HepG2 (cell line): ENCODE results near the gene PCGF3. TPM values are rescaled to one million over a fixed set of nuclear protein-coding genes. Genes with fewer than 3 reads are reported as not detected.

Experiments used
- ATAC-seq: fragments of 200-7000 bp; cut with Tn5 transposase; 3 replicates; pipeline ENCODE4 v1.9.1; 2020; ENCODE audit warnings: mild to moderate bottlenecking, moderate library complexity
- BruUV-seq: library from RNA; stranded (reverse); fragments of 400-500 nt; replicated peaks from 2 replicates; lab custom pipeline; 2021; lab: Mats Ljungman, UMichigan
- CTCF ChIA-PET: fragments of 300-600 bp; formaldehyde crosslinking; extraction: SDS; loops from one replicate; lab custom pipeline; 2021; ENCODE audit warnings: low total read pairs, inconsistent platforms, low intra/inter-chr PET ratio; lab: Yijun Ruan, JAX
- POLR2A ChIA-PET: fragments of 350-600 bp; sonication (Branson Sonifier 250); formaldehyde crosslinking; loops from one replicate; lab custom pipeline; 2020; ENCODE audit warnings: antibody characterized with exemption, inconsistent platforms; lab: Yijun Ruan, JAX
- DNase-seq: peaks from one replicate; pipeline ENCODE4 v3.0.0-alpha.2; 2015; ENCODE audit warnings: low spot score
- FAIRE-seq: peaks from 3 replicates; lab custom pipeline; 2011; peaks lifted over from hg19 to GRCh38; lab: Jason Lieb, UNC
- H2AFZ ChIP-seq: one replicate; pipeline ENCODE4 v1.6.1; 2011; ENCODE audit warnings: low read length, inconsistent platforms
- H3K27ac ChIP-seq: fragments of 300-600 bp; 3 replicates; pipeline ENCODE4 v1.8.0; 2011; ENCODE audit warnings: mixed run types, mild to moderate bottlenecking, mixed read lengths, low read length, inconsistent platforms; ENCODE audit not compliant: insufficient read depth; ENCODE audit errors: extremely low read length
- H3K27me3 ChIP-seq, 2 experiments: fragments of 200-600 bp in 1 of 2; 2 replicates in 1 of 2; 3 replicates in 1 of 2; pipeline versions ENCODE4 v1.6.0 to v1.8.0; 2011; ENCODE audit warnings: low read length in 2 of 2, mild to moderate bottlenecking in 2 of 2, moderate library complexity in 2 of 2, inconsistent platforms in 1 of 2; ENCODE audit not compliant: insufficient read depth in 2 of 2, control insufficient read depth in 1 of 2
- H3K36me3 ChIP-seq, 2 experiments: fragments of 200-600 bp in 1 of 2; replicated peaks in 1 of 2; 2 replicates in 1 of 2; 3 replicates in 1 of 2; pipeline versions ENCODE4 v1.5.1 to v1.8.0; 2011; ENCODE audit warnings: low read length in 2 of 2, inconsistent platforms in 1 of 2; ENCODE audit not compliant: insufficient read depth in 2 of 2, control insufficient read depth in 1 of 2
- H3K4me1 ChIP-seq: 2 replicates; pipeline ENCODE4 v1.5.1; 2012; ENCODE audit warnings: low read length, inconsistent platforms; ENCODE audit not compliant: insufficient read depth
- H3K4me2 ChIP-seq: 2 replicates; pipeline ENCODE4 v1.6.0; 2011; ENCODE audit warnings: low read depth, low read length, inconsistent platforms
- H3K4me3 ChIP-seq, 3 experiments: fragments of 200-600 bp in 1 of 3; sonication (generic), shearing (Covaris generic) in 1 of 3; replicated peaks in 1 of 3; 2 replicates each; pipeline ENCODE4 v1.5.1; 2011 to 2016; ENCODE audit warnings: low read length in 3 of 3, inconsistent platforms in 2 of 3, low read depth in 2 of 3, mild to moderate bottlenecking in 2 of 3, control low read depth in 1 of 3, mixed read lengths in 1 of 3; ENCODE audit not compliant: insufficient read depth in 1 of 3
- H3K79me2 ChIP-seq: one replicate; pipeline ENCODE4 v1.6.1; 2011; ENCODE audit warnings: low read length, inconsistent platforms; ENCODE audit not compliant: insufficient read depth
- H3K9ac ChIP-seq: 2 replicates; pipeline ENCODE4 v1.6.0; 2011; ENCODE audit warnings: mild to moderate bottlenecking, low read depth, low read length, inconsistent platforms; ENCODE audit not compliant: insufficient read depth
- H3K9me3 ChIP-seq: 2 replicates; pipeline ENCODE4 v1.5.1; 2012; ENCODE audit warnings: mild to moderate bottlenecking, low read length
- H4K20me1 ChIP-seq: 2 replicates; pipeline ENCODE4 v1.6.0; 2011; ENCODE audit warnings: inconsistent platforms, mild to moderate bottlenecking, low read length, moderate library complexity; ENCODE audit not compliant: insufficient read depth
- HOXA7 ChIP-seq: sonication (generic); formaldehyde crosslinking; IDR thresholded peaks from 2 replicates; pipeline ENCODE4 v1.8.1; 2022; ENCODE audit warnings: mild to moderate bottlenecking, missing genetic modification reagents, moderate library complexity
- KDM2A ChIP-seq: sonication (generic); formaldehyde crosslinking; IDR thresholded peaks from 2 replicates; pipeline ENCODE4 v1.4.0; 2020; ENCODE audit warnings: low read depth, missing genetic modification reagents, borderline replicate concordance
- RXRA ChIP-seq: sonication (generic); formaldehyde crosslinking; IDR thresholded peaks from 2 replicates; pipeline ENCODE4 v1.5.1; 2020; ENCODE audit warnings: missing genetic modification reagents
- SAP130 ChIP-seq: IDR thresholded peaks from 2 replicates; pipeline ENCODE4 v1.6.1; 2016; ENCODE audit warnings: low read depth
- SIN3A ChIP-seq: IDR thresholded peaks from 2 replicates; pipeline ENCODE4 v1.6.1; 2011; ENCODE audit warnings: low read depth, mild to moderate bottlenecking, control low read depth, low read length, borderline replicate concordance
- U2AF1 ChIP-seq: fragments of 200-400 bp; formaldehyde crosslinking; optimal IDR thresholded peaks from 2 replicates; pipeline ENCODE3; 2017; ENCODE audit warnings: mild to moderate bottlenecking, low read depth, low read length
- ZC3H13 ChIP-seq: sonication (generic); formaldehyde crosslinking; IDR thresholded peaks from 2 replicates; pipeline ENCODE4 v1.8.1; 2023; ENCODE audit warnings: mild to moderate bottlenecking, missing genetic modification reagents, moderate library complexity
- ZFY ChIP-seq: sonication (generic); formaldehyde crosslinking; IDR thresholded peaks from 2 replicates; pipeline ENCODE4 v1.4.0; 2020; ENCODE audit warnings: missing genetic modification reagents
- ZNF776 ChIP-seq: sonication (generic); formaldehyde crosslinking; IDR thresholded peaks from 2 replicates; pipeline ENCODE4 v1.4.0; 2020; ENCODE audit warnings: mild to moderate bottlenecking, missing genetic modification reagents
- ZNF780A ChIP-seq: sonication (generic); formaldehyde crosslinking; IDR thresholded peaks from 2 replicates; pipeline ENCODE4 v1.8.0; 2022; ENCODE audit warnings: mild to moderate bottlenecking, missing genetic modification reagents, moderate library complexity
- WGBS: methylation state at CpG from one replicate; pipeline ENCODE4 v1.1.6; 2017; ENCODE audit warnings: low lambda C conversion rate; 5-methylcytosine and 5-hydroxymethylcytosine counted together
- in situ Hi-C: cut with HindIII; loops from 2 replicates; pipeline ENCODE4 v1.10.0; 2017; ENCODE audit warnings: low pct_unique_long_range_greater_than_20kb; ENCODE audit not compliant: extremely low pct_ligation_motif_present
- intact Hi-C: fragments of 100-400 bp; cut with micrococcal nuclease; formaldehyde crosslinking; loops from one replicate; pipeline ENCODE4 v1.10.0; 2022; ENCODE audit not compliant: unreplicated experiment
- polyA plus RNA-seq, 8 experiments: library from polyadenylated mRNA; depleted of rRNA in 3 of 8; stranded (reverse) in 7 of 8; unstranded in 1 of 8; fragments of >200 nt; fragmentation: Illumina TruSeq in 4 of 8; extraction: Trizol in 4 of 8; gene quantifications; 2 replicates each; pipeline versions ENCODE4 v1.2.1 to v1.2.3, GENCODE V29; 2011 to 2016; ENCODE audit warnings: low read depth in 4 of 8, missing spikeins in 1 of 8, mixed read lengths in 1 of 8; ENCODE audit not compliant: insufficient read depth in 1 of 8
- total RNA-seq, 5 experiments: library from RNA; depleted of rRNA; stranded (reverse); fragments of >200 nt; fragmentation: Illumina TruSeq; extraction: Trizol; gene quantifications; 2 replicates each; pipeline ENCODE4 v1.2.3, GENCODE V29; 2016; ENCODE audit warnings: low read depth in 1 of 5
- TF ChIP-seq, protein P1 (sequence below): fragments of 450-650 bp; IDR thresholded peaks from 2 replicates; pipeline ENCODE4 v1.6.1; 2016
- TF ChIP-seq, protein P2 (sequence below), 2 experiments: sonication (generic) in 1 of 2; formaldehyde crosslinking in 1 of 2; IDR thresholded peaks; 2 replicates each; pipeline versions ENCODE4 v1.6.1 to v1.9.0; 2014 to 2022; ENCODE audit warnings: antibody characterized with exemption in 1 of 2, borderline replicate concordance in 1 of 2, inconsistent platforms in 1 of 2, low read depth in 1 of 2, missing genetic modification reagents in 1 of 2
- TF ChIP-seq, protein P3 (sequence below): sonication (generic); IDR thresholded peaks from 2 replicates; pipeline ENCODE4 v1.6.1; 2016; ENCODE audit warnings: low read depth, borderline replicate concordance

PCGF3 gene
- total and polyA plus RNA-seq, 2 of the 13 experiments (the other 11 are each of a cell fraction or from before 2014, with no cell fraction given), result 28.6 to 66.2 TPM

DNA sequence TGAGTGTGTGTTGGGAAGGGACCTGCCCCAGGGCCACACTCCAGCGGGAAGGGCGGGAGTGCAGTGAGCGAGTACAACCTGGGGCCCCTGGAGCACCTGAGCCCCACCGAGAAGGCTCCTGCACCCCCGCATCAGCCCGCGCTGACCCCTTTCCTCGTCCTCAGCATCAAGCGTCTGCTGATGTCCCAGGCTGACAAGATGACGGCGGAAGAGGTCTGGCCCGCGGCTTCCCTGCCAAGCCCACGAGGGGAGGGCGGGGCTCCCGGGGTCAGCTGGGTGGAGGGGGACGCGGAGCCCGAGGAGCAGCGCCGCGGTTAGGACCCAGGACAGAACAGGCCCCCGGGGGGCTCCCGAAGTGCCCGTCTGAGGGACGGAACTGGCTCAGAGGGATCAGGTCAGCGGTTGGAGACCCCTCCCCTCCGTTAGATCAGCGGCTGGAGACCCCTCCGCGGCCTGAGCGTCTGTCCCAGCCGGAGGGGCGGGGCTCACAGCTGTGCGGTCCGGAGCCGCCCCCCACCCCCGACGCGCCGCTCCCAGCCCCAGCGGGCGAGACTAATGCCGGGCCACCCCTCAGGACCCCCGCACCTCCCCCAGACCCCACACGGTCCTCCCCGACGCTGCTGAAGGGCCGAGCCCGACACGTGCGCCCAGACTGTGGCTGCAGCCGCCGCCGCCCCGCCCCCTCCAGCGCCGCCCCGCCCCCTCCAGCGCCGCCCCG lies 24.5 kb upstream of the PCGF3 start:
- DNase-seq (no peak), FAIRE-seq (no peak), ATAC-seq (no peak)
- ChIA-PET POLR2A (no interaction called here), CTCF (no interaction called here)
- 0 out of 2 replicates have a peak overlapping the region, but pooled peaks have one; percentile 11 for H3K9ac ChIP-seq
- no peaks in the 10 kb centered on the region for H4K20me1 ChIP-seq
- WGBS, result no CpG with 5 or more reads among the region's 62 CpGs
- H3K27me3 ChIP-seq, result no peaks in the 10 kb centered on the region
- H3K4me2 ChIP-seq, result peak overlapping the region; percentile 64
- in situ Hi-C loops (no loop called here), intact Hi-C loops (no loop called here)
- H3K27ac ChIP-seq, result no peak overlapping the region
- H3K79me2 ChIP-seq, result no peaks in the 10 kb centered on the region
- H3K4me3 ChIP-seq, result peak overlapping the region in 2 of 3 experiments; percentile 44 to 48; a peak in 3 of 6 replicates
- BruUV-seq, result no TSS peak
- no peaks in the 10 kb centered on the region for H3K36me3 ChIP-seq
- H3K4me1 ChIP-seq, result peaks cover 87% of the 10 kb centered on the region
- no peak overlapping the region for H2AFZ ChIP-seq
- no peaks in the 10 kb centered on the region for H3K9me3 ChIP-seq
- no peak for TF ChIP-seq ZNF780A
- TF ChIP-seq SIN3A, result peak; percentile 10; the same call in 1 of the 2 replicates
- 0 out of 2 replicates have a peak, but pooled peaks have one; percentile 20 for TF ChIP-seq SAP130
- TF ChIP-seq ZC3H13 (CRISPR knock-in tag), result peak; percentile 18; the same call in 1 of the 2 replicates
- 0 out of 2 replicates have a peak, but pooled peaks have one; percentile 41 for TF ChIP-seq KDM2A (CRISPR knock-in tag)
- TF ChIP-seq RXRA (CRISPR knock-in tag), result peak; percentile 46; the same call in 1 of the 2 replicates
- TF ChIP-seq HOXA7 (CRISPR knock-in tag), result no peak
- no peak for TF ChIP-seq ZNF776 (CRISPR knock-in tag)
- TF ChIP-seq, protein P1, sequence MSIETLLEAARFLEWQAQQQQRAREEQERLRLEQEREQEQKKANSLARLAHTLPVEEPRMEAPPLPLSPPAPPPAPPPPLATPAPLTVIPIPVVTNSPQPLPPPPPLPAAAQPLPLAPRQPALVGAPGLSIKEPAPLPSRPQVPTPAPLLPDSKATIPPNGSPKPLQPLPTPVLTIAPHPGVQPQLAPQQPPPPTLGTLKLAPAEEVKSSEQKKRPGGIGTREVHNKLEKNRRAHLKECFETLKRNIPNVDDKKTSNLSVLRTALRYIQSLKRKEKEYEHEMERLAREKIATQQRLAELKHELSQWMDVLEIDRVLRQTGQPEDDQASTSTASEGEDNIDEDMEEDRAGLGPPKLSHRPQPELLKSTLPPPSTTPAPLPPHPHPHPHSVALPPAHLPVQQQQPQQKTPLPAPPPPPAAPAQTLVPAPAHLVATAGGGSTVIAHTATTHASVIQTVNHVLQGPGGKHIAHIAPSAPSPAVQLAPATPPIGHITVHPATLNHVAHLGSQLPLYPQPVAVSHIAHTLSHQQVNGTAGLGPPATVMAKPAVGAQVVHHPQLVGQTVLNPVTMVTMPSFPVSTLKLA, result no peak
- TF ChIP-seq, protein P2, sequence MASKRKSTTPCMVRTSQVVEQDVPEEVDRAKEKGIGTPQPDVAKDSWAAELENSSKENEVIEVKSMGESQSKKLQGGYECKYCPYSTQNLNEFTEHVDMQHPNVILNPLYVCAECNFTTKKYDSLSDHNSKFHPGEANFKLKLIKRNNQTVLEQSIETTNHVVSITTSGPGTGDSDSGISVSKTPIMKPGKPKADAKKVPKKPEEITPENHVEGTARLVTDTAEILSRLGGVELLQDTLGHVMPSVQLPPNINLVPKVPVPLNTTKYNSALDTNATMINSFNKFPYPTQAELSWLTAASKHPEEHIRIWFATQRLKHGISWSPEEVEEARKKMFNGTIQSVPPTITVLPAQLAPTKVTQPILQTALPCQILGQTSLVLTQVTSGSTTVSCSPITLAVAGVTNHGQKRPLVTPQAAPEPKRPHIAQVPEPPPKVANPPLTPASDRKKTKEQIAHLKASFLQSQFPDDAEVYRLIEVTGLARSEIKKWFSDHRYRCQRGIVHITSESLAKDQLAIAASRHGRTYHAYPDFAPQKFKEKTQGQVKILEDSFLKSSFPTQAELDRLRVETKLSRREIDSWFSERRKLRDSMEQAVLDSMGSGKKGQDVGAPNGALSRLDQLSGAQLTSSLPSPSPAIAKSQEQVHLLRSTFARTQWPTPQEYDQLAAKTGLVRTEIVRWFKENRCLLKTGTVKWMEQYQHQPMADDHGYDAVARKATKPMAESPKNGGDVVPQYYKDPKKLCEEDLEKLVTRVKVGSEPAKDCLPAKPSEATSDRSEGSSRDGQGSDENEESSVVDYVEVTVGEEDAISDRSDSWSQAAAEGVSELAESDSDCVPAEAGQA (IDR thresholded peaks at IDR 0.05; ENCODE audit: low read depth), result 0 out of 2 replicates have a peak, but pooled peaks have one; percentile 5
- TF ChIP-seq, protein P2 (CRISPR knock-in tag; IDR thresholded peaks at IDR 0.05; ENCODE audit: borderline replicate concordance), result no peak
- no peak for TF ChIP-seq U2AF1
- TF ChIP-seq, protein P3, sequence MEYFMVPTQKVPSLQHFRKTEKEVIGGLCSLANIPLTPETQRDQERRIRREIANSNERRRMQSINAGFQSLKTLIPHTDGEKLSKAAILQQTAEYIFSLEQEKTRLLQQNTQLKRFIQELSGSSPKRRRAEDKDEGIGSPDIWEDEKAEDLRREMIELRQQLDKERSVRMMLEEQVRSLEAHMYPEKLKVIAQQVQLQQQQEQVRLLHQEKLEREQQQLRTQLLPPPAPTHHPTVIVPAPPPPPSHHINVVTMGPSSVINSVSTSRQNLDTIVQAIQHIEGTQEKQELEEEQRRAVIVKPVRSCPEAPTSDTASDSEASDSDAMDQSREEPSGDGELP, result peak; percentile 17; the same call in 1 of the 2 replicates
- no peak for TF ChIP-seq ZFY
